Measurements from ENCODE around the gene CYP51A1.
"Not testable (repeated sequence)": the region's sequence is repeated elsewhere in the genome, so short reads cannot be mapped to it uniquely, and the experiment has no call there.

DNA sequence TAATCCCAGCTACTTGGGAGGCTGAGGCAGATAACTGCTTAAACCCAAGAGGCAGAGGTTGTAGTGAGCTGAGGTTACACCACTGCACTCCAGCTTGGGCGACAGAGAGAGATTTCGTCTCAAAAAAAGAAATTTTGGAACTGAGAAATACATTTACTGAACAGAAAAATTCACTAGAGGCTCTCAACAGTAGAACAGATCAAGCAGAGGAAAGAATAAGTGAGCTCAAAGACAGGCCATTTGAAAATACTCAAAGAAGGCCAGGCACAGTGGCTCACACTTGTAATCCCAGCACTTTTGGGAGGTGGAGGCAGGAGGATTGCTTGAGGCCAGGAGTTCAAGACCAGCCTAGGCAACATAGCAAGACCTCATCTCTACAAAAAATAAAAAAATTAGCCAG is 35.3 kb upstream of the CYP51A1 start:
- TF ChIP-seq ZNF558 (CRISPR knock-in tag; IDR thresholded peaks at IDR 0.05; ENCODE audit: borderline replicate concordance); SCMH1 (CRISPR knock-in tag; IDR thresholded peaks at IDR 0.05; ENCODE audit: borderline replicate concordance); CEBPG (CRISPR knock-in tag; IDR thresholded peaks at IDR 0.05): not testable (repeated sequence)
- TF ChIP-seq, protein P1, sequence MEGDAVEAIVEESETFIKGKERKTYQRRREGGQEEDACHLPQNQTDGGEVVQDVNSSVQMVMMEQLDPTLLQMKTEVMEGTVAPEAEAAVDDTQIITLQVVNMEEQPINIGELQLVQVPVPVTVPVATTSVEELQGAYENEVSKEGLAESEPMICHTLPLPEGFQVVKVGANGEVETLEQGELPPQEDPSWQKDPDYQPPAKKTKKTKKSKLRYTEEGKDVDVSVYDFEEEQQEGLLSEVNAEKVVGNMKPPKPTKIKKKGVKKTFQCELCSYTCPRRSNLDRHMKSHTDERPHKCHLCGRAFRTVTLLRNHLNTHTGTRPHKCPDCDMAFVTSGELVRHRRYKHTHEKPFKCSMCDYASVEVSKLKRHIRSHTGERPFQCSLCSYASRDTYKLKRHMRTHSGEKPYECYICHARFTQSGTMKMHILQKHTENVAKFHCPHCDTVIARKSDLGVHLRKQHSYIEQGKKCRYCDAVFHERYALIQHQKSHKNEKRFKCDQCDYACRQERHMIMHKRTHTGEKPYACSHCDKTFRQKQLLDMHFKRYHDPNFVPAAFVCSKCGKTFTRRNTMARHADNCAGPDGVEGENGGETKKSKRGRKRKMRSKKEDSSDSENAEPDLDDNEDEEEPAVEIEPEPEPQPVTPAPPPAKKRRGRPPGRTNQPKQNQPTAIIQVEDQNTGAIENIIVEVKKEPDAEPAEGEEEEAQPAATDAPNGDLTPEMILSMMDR (CRISPR knock-in tag; IDR thresholded peaks at IDR 0.05), result not testable (repeated sequence)

Data from HepG2 (cell line).